Gastroesophageal sphincter (tissue), 3 donors: ENCODE measurements around the gene COG5.

ENCODE experiments used
- EP300 ChIP-seq: sonication (generic); formaldehyde crosslinking; IDR thresholded peaks from one replicate; pipeline ENCODE4 v1.6.1; 2017; ENCODE audit warnings: antibody characterized with exemption, mild to moderate bottlenecking
- POLR2A ChIP-seq, 2 donors: fragments of 450-650 bp; IDR thresholded peaks; one replicate each; pipeline ENCODE4 v1.6.1; 2017; ENCODE audit warnings: antibody characterized with exemption in 2 of 2, mild to moderate bottlenecking in 2 of 2, moderate library complexity in 1 of 2
- POLR2AphosphoS5 ChIP-seq: sonication (generic); formaldehyde crosslinking; IDR thresholded peaks from one replicate; pipeline ENCODE4 v1.6.1; 2017; ENCODE audit warnings: antibody characterized with exemption
- TF ChIP-seq, protein P1 (sequence below), 4 experiments: fragments of 200-600 bp in 2 of 4; fragments of 450-650 bp in 2 of 4; sonication (generic) in 1 of 4; IDR thresholded peaks; one replicate each; pipeline ENCODE4 v1.5.1; 2017 to 2019; ENCODE audit warnings: antibody characterized with exemption in 4 of 4, mild to moderate bottlenecking in 2 of 4, moderate library complexity in 2 of 4

DNA sequence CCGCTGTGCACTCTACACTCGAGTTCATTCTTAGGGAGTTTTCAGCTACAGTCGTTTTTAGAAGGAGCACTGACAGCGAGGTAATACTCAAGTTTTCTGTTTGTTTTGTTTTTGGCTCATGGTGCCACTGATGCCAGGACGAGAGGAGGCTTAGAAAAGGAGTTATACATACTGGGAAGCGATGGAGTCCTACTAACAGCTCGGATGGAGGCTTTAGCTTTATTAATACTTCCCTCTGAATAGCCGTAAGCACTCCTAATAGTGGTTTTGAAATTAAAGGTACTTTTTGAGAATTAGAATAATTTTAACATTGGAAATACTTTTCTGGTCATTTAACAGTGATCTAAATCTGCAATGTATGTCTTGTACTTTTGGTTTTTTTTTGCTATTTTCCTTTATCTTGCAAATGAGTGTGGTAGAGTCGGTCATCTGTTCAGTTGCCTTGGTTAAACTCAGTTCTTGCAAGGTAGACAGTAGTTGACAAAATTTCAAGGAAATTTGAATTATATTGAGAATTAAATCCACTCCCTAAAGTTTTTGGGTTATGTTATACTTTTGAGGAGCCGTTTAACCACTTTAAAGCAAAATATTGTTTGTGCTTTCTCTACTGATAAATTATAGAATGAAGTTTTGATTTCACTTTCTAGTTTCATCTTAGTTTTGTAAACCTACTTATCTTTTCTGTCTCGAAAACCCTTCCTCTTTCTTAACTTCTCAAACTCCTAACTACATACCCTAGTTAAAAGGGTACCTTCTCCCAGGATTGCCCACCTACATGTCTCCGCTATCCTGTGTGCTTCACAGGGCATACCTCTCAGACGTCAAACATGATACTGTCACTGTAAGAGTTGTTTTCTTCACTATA lies 393.4 kb downstream of the COG5 start:
- TF ChIP-seq, protein P1, sequence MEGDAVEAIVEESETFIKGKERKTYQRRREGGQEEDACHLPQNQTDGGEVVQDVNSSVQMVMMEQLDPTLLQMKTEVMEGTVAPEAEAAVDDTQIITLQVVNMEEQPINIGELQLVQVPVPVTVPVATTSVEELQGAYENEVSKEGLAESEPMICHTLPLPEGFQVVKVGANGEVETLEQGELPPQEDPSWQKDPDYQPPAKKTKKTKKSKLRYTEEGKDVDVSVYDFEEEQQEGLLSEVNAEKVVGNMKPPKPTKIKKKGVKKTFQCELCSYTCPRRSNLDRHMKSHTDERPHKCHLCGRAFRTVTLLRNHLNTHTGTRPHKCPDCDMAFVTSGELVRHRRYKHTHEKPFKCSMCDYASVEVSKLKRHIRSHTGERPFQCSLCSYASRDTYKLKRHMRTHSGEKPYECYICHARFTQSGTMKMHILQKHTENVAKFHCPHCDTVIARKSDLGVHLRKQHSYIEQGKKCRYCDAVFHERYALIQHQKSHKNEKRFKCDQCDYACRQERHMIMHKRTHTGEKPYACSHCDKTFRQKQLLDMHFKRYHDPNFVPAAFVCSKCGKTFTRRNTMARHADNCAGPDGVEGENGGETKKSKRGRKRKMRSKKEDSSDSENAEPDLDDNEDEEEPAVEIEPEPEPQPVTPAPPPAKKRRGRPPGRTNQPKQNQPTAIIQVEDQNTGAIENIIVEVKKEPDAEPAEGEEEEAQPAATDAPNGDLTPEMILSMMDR (IDR thresholded peaks at IDR 0.05): no peak
- TF ChIP-seq POLR2AphosphoS5: no peak
- no peak for TF ChIP-seq EP300
- TF ChIP-seq POLR2A (IDR thresholded peaks at IDR 0.05): no peak
